ENCODE measurements around the gene ROBO2.

GRCh38 chr3:77169823-77170222 lies 129.9 kb downstream of the ROBO2 start:
- TF ChIP-seq POLR2A (IDR thresholded peaks at IDR 0.05) (no peak), CTCF (IDR thresholded peaks at IDR 0.05) (no peak), POLR2AphosphoS5 (IDR thresholded peaks at IDR 0.05) (no peak)
